Kidney epithelial cell (primary cell): ENCODE results near the gene WSB1. TPM values are rescaled to one million over a fixed set of nuclear protein-coding genes. Genes with fewer than 3 reads are reported as not detected.

Experiments used
- DNase-seq: peaks from one replicate; pipeline ENCODE4 v3.0.0-alpha.2; 2010; ENCODE audit warnings: low read depth
- H3K27me3 ChIP-seq: 2 replicates; pipeline ENCODE4 v1.6.0; 2011; ENCODE audit warnings: low read length; ENCODE audit not compliant: control insufficient read depth, insufficient read depth
- H3K36me3 ChIP-seq: 2 replicates; pipeline ENCODE4 v1.5.1; 2011; ENCODE audit warnings: low read length; ENCODE audit not compliant: control insufficient read depth, insufficient read depth
- H3K4me3 ChIP-seq: 2 replicates; pipeline ENCODE4 v1.5.1; 2011; ENCODE audit warnings: low read depth, mild to moderate bottlenecking, control low read depth, low read length
- total RNA-seq: library from RNA; depleted of rRNA; stranded (reverse); fragments of >200 nt; gene quantifications from 2 replicates; pipeline ENCODE4 v1.2.3, GENCODE V29; 2015
- TF ChIP-seq, protein P1 (sequence below): IDR thresholded peaks from 2 replicates; pipeline ENCODE4 v1.5.1; 2011; ENCODE audit warnings: mild to moderate bottlenecking, moderate library complexity, low read length, control low read depth, inconsistent platforms; ENCODE audit not compliant: insufficient read depth, poor library complexity, severe bottlenecking

The WSB1 gene
- total RNA-seq, 1 donor from 2014 or later, result 127 TPM

DNA sequence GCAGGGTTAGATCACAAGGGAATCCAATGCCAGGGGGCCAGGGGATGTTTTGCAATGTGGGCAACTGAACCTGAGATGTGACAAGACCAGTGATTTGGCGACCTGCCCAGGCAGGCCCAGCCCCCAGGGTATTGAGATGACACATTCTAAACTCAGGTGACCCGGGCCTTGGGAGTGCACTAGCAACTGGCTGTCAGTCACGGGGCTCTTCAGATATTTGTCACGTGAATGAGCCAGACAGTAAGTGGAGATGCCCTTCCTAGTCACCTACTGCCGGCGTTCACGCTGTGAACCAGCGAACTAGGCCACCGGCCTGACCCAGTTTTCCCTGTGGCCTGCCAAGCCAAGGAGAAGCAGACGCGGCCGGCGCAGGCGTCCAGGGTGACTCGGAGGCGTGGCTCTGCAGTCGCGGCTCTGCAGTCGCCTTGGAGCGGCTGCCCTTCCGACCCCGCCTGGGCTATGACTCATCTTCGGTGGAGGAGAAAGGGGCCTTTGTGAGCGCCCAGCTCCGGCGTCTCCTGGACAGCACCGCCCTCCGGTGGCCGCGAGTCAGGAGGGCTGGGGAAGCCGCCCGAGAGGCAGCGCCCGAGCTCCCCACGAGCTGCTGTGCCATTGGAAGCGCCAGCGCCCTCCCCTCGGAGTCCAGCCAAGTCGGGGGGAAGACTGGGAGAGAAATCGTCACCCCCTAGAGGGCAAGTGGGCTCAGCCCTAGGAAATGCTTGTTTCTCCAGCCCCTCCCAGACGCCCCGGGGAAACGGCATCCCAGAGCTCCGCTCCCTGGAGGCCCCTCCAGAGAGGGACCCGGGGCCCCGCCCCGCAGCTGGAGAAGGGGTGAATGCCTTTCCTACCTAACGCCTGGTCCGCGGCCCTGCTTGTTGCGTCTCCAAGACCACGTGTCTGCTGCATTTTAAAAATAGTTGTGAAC, 38.8 kb downstream of the WSB1 start:
- H3K36me3 ChIP-seq, result no peaks in the 10 kb centered on the region
- peak; percentile 91 for DNase-seq
- peak overlapping the region; percentile 36 for H3K4me3 ChIP-seq
- H3K27me3 ChIP-seq, result no peaks in the 10 kb centered on the region
- TF ChIP-seq, protein P1, sequence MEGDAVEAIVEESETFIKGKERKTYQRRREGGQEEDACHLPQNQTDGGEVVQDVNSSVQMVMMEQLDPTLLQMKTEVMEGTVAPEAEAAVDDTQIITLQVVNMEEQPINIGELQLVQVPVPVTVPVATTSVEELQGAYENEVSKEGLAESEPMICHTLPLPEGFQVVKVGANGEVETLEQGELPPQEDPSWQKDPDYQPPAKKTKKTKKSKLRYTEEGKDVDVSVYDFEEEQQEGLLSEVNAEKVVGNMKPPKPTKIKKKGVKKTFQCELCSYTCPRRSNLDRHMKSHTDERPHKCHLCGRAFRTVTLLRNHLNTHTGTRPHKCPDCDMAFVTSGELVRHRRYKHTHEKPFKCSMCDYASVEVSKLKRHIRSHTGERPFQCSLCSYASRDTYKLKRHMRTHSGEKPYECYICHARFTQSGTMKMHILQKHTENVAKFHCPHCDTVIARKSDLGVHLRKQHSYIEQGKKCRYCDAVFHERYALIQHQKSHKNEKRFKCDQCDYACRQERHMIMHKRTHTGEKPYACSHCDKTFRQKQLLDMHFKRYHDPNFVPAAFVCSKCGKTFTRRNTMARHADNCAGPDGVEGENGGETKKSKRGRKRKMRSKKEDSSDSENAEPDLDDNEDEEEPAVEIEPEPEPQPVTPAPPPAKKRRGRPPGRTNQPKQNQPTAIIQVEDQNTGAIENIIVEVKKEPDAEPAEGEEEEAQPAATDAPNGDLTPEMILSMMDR, result peak; percentile 79

DNA sequence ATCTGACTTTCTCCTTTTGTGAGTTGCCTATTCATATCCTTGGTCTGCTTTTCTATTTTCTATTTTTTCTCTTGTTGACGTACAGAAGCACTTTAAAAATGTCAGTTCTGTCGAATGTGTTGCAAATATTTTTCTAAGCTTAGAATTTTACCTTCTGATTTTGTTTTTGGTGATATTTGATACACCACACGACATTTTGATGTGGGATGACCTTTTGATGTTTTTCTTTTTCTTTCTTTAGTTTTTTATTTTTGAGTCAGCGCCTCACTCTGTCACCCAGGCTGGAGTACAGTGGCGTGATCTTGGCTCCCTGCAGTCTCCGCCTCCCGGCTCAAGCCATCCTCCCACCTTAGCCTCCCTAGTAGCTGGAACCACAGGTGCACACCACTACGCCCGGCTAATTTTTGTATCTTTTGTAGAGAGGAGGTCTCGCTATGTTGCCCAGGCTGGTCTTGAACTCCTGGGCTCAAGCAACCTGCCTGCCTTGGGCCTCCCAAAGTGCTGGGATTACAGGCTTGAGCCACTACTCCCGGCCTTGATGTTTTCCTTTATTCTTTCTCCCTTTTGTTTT, 39.6 kb downstream of the WSB1 start:
- TF ChIP-seq, protein P1, result no peak
- Histone ChIP-seq H3K27me3 (no peaks in the 10 kb centered on the region), H3K36me3 (no peaks in the 10 kb centered on the region), H3K4me3 (peak overlapping the region; percentile 36)
- DNase-seq, result no peak

DNA sequence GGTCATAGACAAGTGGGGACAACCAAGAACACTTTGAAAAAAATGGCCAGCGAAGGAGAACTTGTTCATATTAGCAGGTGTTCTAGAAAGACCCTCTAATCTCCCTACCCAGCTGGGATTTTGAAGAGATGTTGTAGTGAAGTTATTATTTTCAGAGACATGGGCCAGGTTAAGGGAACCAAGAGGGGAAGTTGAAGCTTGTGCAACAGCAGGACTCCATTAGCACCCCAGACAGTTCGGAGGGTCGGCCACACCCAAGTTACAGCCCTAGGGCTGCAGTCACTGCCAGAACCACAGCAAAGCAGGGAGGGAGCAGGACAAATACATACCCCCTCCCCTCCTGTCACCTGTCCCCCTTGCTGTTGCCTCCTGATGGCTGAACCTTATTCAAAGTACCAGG, 42.3 kb downstream of the WSB1 start:
- no peaks in the 10 kb centered on the region for H3K27me3 ChIP-seq
- no peak for DNase-seq
- H3K4me3 ChIP-seq, result no peak overlapping the region
- no peaks in the 10 kb centered on the region for H3K36me3 ChIP-seq
- TF ChIP-seq, protein P1, result no peak

DNA sequence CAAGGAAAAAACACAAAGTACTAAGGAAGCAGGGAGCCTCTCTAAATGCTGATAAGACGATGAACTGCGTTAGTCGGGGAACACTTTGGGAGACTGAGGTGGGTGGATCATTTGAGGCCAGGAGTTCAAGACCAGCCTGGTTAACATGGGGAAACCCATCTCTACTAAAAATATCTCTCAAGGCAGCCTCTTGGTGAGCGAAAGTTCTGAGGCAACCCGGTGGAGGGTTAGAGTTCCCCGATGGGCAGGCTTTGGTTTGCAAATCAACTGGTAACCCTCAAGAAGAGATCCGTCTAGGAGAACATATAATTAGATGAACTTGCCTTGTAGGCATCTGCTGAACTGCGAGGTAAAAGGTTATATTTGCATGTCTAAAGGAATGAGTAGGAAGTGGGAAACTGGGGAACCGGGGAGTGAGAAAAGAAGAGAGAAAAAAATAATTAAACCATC, 44.6 kb downstream of the WSB1 start:
- Histone ChIP-seq H3K4me3 (no peak overlapping the region), H3K36me3 (no peaks in the 10 kb centered on the region), H3K27me3 (no peaks in the 10 kb centered on the region)
- TF ChIP-seq, protein P1, result no peak
- no peak for DNase-seq

DNA sequence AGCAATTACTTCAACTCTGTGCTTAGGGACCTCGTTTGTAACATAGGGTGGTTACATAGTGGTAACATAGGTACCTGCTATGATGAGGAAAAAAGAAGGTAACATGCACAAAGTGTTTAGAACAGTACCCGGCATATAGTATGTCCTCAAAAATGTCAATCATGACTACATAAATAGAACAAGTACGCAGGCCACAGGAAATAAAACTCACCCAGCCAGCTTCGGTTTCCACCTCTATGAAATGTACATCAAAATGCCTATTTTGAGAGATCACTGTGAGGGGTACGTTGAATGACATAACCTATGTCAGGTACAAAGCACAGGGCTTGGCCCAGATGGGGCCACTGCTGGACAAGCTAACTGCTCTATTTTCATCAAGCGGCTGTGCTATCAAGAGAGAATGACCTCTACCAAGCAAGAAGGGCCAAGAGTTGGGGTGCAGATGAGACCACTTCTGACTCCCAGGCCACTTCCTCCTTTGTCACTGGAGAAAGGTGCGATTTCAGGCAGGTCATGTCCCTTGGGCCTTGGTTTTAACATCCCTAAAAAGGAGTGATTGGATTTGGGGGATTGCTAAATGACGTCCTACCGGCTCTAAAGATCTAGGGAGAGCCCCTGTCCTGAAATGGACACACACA, 45.4 kb downstream of the WSB1 start:
- DNase-seq, result no peak
- Histone ChIP-seq H3K27me3 (no peaks in the 10 kb centered on the region), H3K4me3 (no peak overlapping the region), H3K36me3 (no peaks in the 10 kb centered on the region)
- TF ChIP-seq, protein P1, result no peak
